Endothelial cell (in vitro differentiated cells): ENCODE measurements around the gene CYB561D2. TPM values are rescaled to one million over a fixed set of nuclear protein-coding genes. Genes with fewer than 3 reads are reported as not detected.

Experiments
- DNase-seq: peaks from one replicate; pipeline ENCODE4 v3.0.0; 2021; ENCODE audit warnings: low spot score
- H3K27ac Mint-ChIP-seq: one replicate; pipeline ENCODE4 v1.8.0; 2021; ENCODE audit warnings: mixed read lengths, inconsistent platforms; ENCODE audit not compliant: unreplicated experiment
- H3K27me3 Mint-ChIP-seq: one replicate; pipeline ENCODE4 v1.8.0; 2021; ENCODE audit warnings: mild to moderate bottlenecking, moderate library complexity, mixed read lengths, inconsistent platforms; ENCODE audit not compliant: unreplicated experiment
- H3K36me3 Mint-ChIP-seq: one replicate; pipeline ENCODE4 v1.8.0; 2021; ENCODE audit warnings: mild to moderate bottlenecking, low read depth, mixed read lengths, inconsistent platforms; ENCODE audit not compliant: unreplicated experiment
- H3K4me1 Mint-ChIP-seq: one replicate; pipeline ENCODE4 v1.8.0; 2021; ENCODE audit warnings: mild to moderate bottlenecking, mixed read lengths, inconsistent platforms; ENCODE audit not compliant: unreplicated experiment
- H3K4me3 Mint-ChIP-seq: one replicate; pipeline ENCODE4 v1.8.0; 2021; ENCODE audit warnings: mild to moderate bottlenecking, mixed read lengths, inconsistent platforms; ENCODE audit not compliant: unreplicated experiment
- H3K9me3 Mint-ChIP-seq: one replicate; pipeline ENCODE4 v1.8.0; 2021; ENCODE audit warnings: mixed read lengths, inconsistent platforms; ENCODE audit not compliant: unreplicated experiment
- total RNA-seq: library from RNA; stranded (reverse); fragmentation: NEBNext Ultra II Directional; extraction: Animal tissue kit (Norgen Biotek cat#: 25700); gene quantifications from one replicate; pipeline ENCODE4 v1.2.1, GENCODE V29; 2021; ENCODE audit not compliant: unreplicated experiment
- TF ChIP-seq, protein P1 (sequence below): fragments of 200-600 bp; sonication (generic); IDR thresholded peaks from one replicate; pipeline ENCODE4 v1.5.0; 2021; ENCODE audit warnings: antibody characterized with exemption; ENCODE audit not compliant: unreplicated experiment

CYB561D2 gene
- total RNA-seq, 1 donor from 2014 or later: 5.5 TPM

GRCh38 chr3:50378024-50378423 is 27.4 kb downstream of the CYB561D2 start:
- Mint-ChIP-seq H3K36me3 (no peaks in the 10 kb centered on the region), H3K4me3 (peak overlapping the region; percentile 22), H3K27me3 (peaks cover 11% of the 10 kb centered on the region), H3K9me3 (no peaks in the 10 kb centered on the region), H3K27ac (no peak overlapping the region), H3K4me1 (peaks cover 5% of the 10 kb centered on the region)
- no peak for DNase-seq
- TF ChIP-seq, protein P1, sequence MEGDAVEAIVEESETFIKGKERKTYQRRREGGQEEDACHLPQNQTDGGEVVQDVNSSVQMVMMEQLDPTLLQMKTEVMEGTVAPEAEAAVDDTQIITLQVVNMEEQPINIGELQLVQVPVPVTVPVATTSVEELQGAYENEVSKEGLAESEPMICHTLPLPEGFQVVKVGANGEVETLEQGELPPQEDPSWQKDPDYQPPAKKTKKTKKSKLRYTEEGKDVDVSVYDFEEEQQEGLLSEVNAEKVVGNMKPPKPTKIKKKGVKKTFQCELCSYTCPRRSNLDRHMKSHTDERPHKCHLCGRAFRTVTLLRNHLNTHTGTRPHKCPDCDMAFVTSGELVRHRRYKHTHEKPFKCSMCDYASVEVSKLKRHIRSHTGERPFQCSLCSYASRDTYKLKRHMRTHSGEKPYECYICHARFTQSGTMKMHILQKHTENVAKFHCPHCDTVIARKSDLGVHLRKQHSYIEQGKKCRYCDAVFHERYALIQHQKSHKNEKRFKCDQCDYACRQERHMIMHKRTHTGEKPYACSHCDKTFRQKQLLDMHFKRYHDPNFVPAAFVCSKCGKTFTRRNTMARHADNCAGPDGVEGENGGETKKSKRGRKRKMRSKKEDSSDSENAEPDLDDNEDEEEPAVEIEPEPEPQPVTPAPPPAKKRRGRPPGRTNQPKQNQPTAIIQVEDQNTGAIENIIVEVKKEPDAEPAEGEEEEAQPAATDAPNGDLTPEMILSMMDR: no peak

DNA sequence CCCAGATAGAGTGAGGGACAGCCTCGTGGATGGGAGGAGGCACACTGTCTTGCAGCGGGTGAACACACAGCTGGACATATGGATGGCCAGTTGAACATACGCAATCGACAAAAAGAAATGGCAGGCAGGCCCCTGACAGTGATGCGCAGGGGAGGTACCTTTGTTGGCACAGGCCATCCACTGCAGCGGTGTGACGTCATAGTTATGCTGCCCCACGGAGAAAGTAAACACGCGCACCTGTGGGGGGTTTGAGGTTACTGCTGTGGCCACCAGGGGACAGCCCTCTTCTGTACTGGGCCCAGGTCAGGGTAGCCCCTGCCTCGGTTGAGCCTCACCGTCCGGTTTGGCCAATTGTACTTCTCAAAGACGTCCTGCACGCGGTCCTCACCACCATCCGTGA is 28.1 kb downstream of the CYB561D2 start:
- no peak for DNase-seq
- H3K9me3 Mint-ChIP-seq: no peaks in the 10 kb centered on the region
- H3K27me3 Mint-ChIP-seq: peaks cover 10% of the 10 kb centered on the region
- no peaks in the 10 kb centered on the region for H3K36me3 Mint-ChIP-seq
- peaks cover 8% of the 10 kb centered on the region for H3K4me1 Mint-ChIP-seq
- TF ChIP-seq, protein P1: no peak
- H3K4me3 Mint-ChIP-seq: no peak overlapping the region
- no peak overlapping the region for H3K27ac Mint-ChIP-seq

DNA sequence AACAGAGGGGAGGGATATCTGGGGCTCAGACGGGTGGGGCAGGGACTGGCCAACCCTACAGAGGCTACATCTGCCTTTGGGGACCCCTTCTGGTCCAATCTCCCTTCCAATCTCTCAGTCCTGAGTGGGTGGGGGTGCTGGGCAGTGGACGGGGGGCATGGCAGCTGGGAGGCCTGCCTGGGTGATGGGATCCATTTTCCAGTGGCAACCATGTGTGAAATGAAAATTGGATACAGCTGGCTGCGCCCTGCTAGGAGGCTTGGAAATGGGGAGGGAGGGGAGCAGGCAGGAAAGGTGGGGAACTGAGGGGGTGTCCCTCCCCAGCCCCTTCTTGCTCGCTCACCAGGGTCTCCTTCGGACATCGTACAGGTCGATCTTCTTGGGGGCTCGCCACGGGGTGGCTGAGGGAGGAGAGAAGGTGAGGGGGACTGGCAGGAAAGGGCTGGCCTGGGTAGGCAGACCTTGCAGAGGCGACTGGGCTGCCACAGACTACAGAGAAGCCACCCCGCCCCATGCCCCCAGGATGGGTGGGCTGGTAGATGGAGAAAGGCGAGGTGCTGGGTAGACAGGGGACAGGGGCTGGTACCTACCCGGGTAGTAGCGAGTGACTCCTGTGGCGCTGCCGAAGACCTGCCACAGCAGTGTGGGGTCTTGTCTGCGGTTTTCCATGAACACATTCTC is 29.9 kb downstream of the CYB561D2 start:
- no peak overlapping the region for H3K27ac Mint-ChIP-seq
- no peaks in the 10 kb centered on the region for H3K9me3 Mint-ChIP-seq
- H3K4me1 Mint-ChIP-seq: peaks cover 10% of the 10 kb centered on the region
- no peak overlapping the region for H3K4me3 Mint-ChIP-seq
- no peaks in the 10 kb centered on the region for H3K36me3 Mint-ChIP-seq
- DNase-seq: no peak
- H3K27me3 Mint-ChIP-seq: peaks cover 10% of the 10 kb centered on the region
- TF ChIP-seq, protein P1: no peak

DNA sequence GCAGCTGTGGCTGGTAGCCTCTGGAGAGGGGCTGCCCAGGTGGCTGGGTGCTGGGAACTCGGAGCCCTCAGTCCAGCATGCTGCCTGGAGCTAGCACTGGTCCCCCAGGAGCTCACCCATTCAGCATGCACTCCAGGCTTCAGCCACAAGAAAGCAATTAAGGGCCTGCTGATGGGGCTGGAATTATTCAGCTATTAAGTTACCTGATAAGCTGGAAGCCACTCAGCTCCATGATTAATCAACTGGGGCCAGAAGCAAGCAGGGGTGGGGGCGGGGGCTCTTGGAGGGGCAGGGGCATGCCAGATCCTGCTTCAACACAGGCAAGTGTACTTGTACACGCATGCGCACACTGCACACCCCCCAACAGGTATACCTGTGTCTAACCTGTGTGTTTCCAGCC is 30.7 kb downstream of the CYB561D2 start:
- Mint-ChIP-seq H3K9me3 (no peaks in the 10 kb centered on the region), H3K27me3 (peaks cover 8% of the 10 kb centered on the region)
- no peak for DNase-seq

DNA sequence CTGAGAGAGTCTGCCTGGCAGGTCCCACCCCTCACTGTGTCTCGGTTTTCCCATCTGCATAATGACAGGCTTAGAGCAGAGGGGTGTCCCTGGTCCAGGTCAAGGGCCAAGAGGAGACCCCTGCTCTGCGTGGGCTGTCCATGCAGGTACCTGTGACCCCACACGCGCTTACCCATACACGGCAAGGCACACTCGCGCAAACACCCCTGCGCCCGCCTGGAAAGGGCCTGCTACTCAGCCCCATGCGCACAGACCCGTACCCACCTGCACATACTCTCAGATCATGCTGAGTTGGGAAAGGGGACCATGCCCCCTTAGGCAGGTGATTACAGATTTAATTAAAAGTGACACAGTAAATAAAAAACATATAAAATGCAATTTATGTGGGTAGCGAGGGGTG is 32.1 kb downstream of the CYB561D2 start:
- TF ChIP-seq, protein P1: no peak
- DNase-seq: no peak
- Mint-ChIP-seq H3K27ac (no peak overlapping the region), H3K36me3 (peaks cover 4% of the 10 kb centered on the region), H3K4me3 (no peak overlapping the region), H3K9me3 (no peaks in the 10 kb centered on the region), H3K27me3 (peaks cover 4% of the 10 kb centered on the region), H3K4me1 (peaks cover 8% of the 10 kb centered on the region)

More for the DNA sequence above, 30.7 kb downstream of the CYB561D2 start:
- no peak overlapping the region for H3K27ac Mint-ChIP-seq
- peaks cover 4% of the 10 kb centered on the region for H3K36me3 Mint-ChIP-seq
- TF ChIP-seq, protein P1: no peak
- peaks cover 10% of the 10 kb centered on the region for H3K4me1 Mint-ChIP-seq
- H3K4me3 Mint-ChIP-seq: no peak overlapping the region
